K562 (cell line): ENCODE measurements around the gene CATSPER1. TPM values are rescaled to one million over a fixed set of nuclear protein-coding genes. Genes with fewer than 3 reads are reported as not detected.

Source experiments
- BRCA1 ChIP-seq, 2 experiments: fragments of 450-650 bp in 1 of 2; sonication (generic) in 1 of 2; formaldehyde crosslinking in 1 of 2; IDR thresholded peaks; 2 replicates each; pipeline versions ENCODE4 v1.5.0 to v1.6.1; 2017 to 2020; ENCODE audit warnings: mild to moderate bottlenecking in 1 of 2, missing genetic modification reagents in 1 of 2
- CBFA2T2 ChIP-seq: fragments of 450-650 bp; conservative IDR thresholded peaks from 2 replicates; pipeline ENCODE4 v1.6.1; 2017; ENCODE audit warnings: mild to moderate bottlenecking
- CHD4 ChIP-seq: fragments of 200-600 bp; sonication (generic); IDR thresholded peaks from 3 replicates; pipeline ENCODE4 v1.6.1; 2012; ENCODE audit warnings: low read depth, mild to moderate bottlenecking, mixed read lengths, low read length, inconsistent platforms; ENCODE audit not compliant: insufficient read depth, insufficient replicate concordance, poor library complexity, severe bottlenecking
- FOSL1 ChIP-seq: fragments of 200-800 bp; sonication (Bioruptor generic); conservative IDR thresholded peaks from 2 replicates; pipeline ENCODE4 v1.6.1; 2016; ENCODE audit warnings: missing genetic modification characterization, missing compliant biosample characterization
- FOXK2 ChIP-seq, 2 experiments: fragments of 450-650 bp; IDR thresholded peaks in 1 of 2; conservative IDR thresholded peaks in 1 of 2; 2 replicates each; pipeline ENCODE4 v1.6.1; 2016; ENCODE audit warnings: low read depth in 2 of 2, mild to moderate bottlenecking in 1 of 2
- KLF16 ChIP-seq: IDR thresholded peaks from 2 replicates; pipeline ENCODE4 v1.6.1; 2016; ENCODE audit warnings: antibody characterized with exemption
- MAFK ChIP-seq: IDR thresholded peaks from 2 replicates; pipeline ENCODE4 v1.6.1; 2011; ENCODE audit warnings: low read length, improper control_type of control experiment
- NELFE ChIP-seq: IDR thresholded peaks from 2 replicates; pipeline ENCODE4 v1.6.1; 2011; ENCODE audit warnings: mild to moderate bottlenecking; ENCODE audit not compliant: insufficient read depth, insufficient read length
- NEUROD1 ChIP-seq: fragments of 150-350 bp; IDR thresholded peaks from 2 replicates; pipeline ENCODE4 v1.6.1; 2014; ENCODE audit warnings: borderline replicate concordance, low read length, low read depth; ENCODE audit not compliant: partially characterized antibody
- RCOR1 ChIP-seq, 2 experiments: IDR thresholded peaks; 2 replicates each; pipeline ENCODE4 v1.6.1; 2012; ENCODE audit warnings: low read depth in 2 of 2, low read length in 2 of 2, borderline replicate concordance in 1 of 2, improper control_type of control experiment in 1 of 2
- SNRNP70 ChIP-seq: fragments of 200-400 bp; formaldehyde crosslinking; optimal IDR thresholded peaks from 2 replicates; pipeline ENCODE3; 2017; ENCODE audit warnings: low read depth, low read length
- SREBF2 ChIP-seq: sonication (generic); formaldehyde crosslinking; IDR thresholded peaks from 2 replicates; pipeline ENCODE4 v1.4.0; 2020; ENCODE audit warnings: mild to moderate bottlenecking, missing genetic modification reagents
- SRSF1 ChIP-seq: fragments of 200-400 bp; formaldehyde crosslinking; IDR thresholded peaks from 2 replicates; pipeline ENCODE4 v1.6.1; 2017; ENCODE audit warnings: mild to moderate bottlenecking, low read depth, low read length, moderate library complexity
- SRSF7 ChIP-seq: fragments of 200-400 bp; formaldehyde crosslinking; optimal IDR thresholded peaks from 2 replicates; pipeline ENCODE3; 2017; ENCODE audit warnings: mild to moderate bottlenecking, low read depth, low read length
- ZFP30 ChIP-seq: fragments of 250-450 bp; sonication (Bioruptor Pico); IDR thresholded peaks from 2 replicates; pipeline ENCODE4 v1.8.0; 2022; ENCODE audit warnings: moderate library complexity, mild to moderate bottlenecking, inconsistent platforms, borderline replicate concordance
- polyA plus RNA-seq, 8 experiments: library from polyadenylated mRNA; depleted of rRNA in 4 of 8; stranded (reverse) in 5 of 8; unstranded in 3 of 8; fragments of >200 nt; fragmentation: Nextera tagmentation in 2 of 8; fragmentation: Illumina TruSeq in 1 of 8; extraction: Ambion mirVana in 2 of 8; extraction: Trizol in 1 of 8; gene quantifications; 2 replicates each; pipeline versions ENCODE4 v1.2.1 to v1.2.3, GENCODE V29; 2011 to 2014; ENCODE audit warnings: inconsistent platforms in 1 of 8, missing spikeins in 1 of 8
- total RNA-seq, 7 experiments: library from RNA; depleted of rRNA in 6 of 7; stranded (reverse); fragments of >200 nt in 6 of 7; fragmentation: Illumina TruSeq in 2 of 7; extraction: Trizol in 2 of 7; gene quantifications; 2 replicates each; pipeline versions ENCODE4 v1.2.1 to v1.2.3, GENCODE V29; 2011 to 2021; ENCODE audit warnings: low replicate concordance in 1 of 7
- TF ChIP-seq, protein P1 (sequence below), 2 experiments: fragments of 450-650 bp; formaldehyde crosslinking in 1 of 2; IDR thresholded peaks; 2 replicates each; pipeline versions ENCODE4 v1.4.0 to v1.6.1; 2014 to 2020; ENCODE audit warnings: mild to moderate bottlenecking in 2 of 2, borderline replicate concordance in 1 of 2, low read depth in 1 of 2

Gene CATSPER1
- total and polyA plus RNA-seq, 9 of the 15 experiments (the other 6 are each of a cell fraction or from before 2014, with no cell fraction given) = 0.21 to 3.3 (median 0.76) TPM

GRCh38 chr11:66045177-66045639 is 18.9 kb upstream of the CATSPER1 start (continued):
- TF ChIP-seq, protein P1, sequence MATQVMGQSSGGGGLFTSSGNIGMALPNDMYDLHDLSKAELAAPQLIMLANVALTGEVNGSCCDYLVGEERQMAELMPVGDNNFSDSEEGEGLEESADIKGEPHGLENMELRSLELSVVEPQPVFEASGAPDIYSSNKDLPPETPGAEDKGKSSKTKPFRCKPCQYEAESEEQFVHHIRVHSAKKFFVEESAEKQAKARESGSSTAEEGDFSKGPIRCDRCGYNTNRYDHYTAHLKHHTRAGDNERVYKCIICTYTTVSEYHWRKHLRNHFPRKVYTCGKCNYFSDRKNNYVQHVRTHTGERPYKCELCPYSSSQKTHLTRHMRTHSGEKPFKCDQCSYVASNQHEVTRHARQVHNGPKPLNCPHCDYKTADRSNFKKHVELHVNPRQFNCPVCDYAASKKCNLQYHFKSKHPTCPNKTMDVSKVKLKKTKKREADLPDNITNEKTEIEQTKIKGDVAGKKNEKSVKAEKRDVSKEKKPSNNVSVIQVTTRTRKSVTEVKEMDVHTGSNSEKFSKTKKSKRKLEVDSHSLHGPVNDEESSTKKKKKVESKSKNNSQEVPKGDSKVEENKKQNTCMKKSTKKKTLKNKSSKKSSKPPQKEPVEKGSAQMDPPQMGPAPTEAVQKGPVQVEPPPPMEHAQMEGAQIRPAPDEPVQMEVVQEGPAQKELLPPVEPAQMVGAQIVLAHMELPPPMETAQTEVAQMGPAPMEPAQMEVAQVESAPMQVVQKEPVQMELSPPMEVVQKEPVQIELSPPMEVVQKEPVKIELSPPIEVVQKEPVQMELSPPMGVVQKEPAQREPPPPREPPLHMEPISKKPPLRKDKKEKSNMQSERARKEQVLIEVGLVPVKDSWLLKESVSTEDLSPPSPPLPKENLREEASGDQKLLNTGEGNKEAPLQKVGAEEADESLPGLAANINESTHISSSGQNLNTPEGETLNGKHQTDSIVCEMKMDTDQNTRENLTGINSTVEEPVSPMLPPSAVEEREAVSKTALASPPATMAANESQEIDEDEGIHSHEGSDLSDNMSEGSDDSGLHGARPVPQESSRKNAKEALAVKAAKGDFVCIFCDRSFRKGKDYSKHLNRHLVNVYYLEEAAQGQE (IDR thresholded peaks at IDR 0.05; ENCODE audit: borderline replicate concordance) = peak; percentile 59; the same call in 1 of the 2 replicates
- TF ChIP-seq, protein P1 (CRISPR knock-in tag; IDR thresholded peaks at IDR 0.05; ENCODE audit: low read depth) = no peak
- no peak for TF ChIP-seq ZFP30
- no peak for TF ChIP-seq SRSF7
- TF ChIP-seq CBFA2T2 = no peak
- TF ChIP-seq NELFE = no peak
- no peak for TF ChIP-seq SRSF1
- no peak for TF ChIP-seq MAFK
- no peak for TF ChIP-seq FOSL1
- TF ChIP-seq NEUROD1 = peak; percentile 21
- TF ChIP-seq KLF16 = 0 out of 2 replicates have a peak, but pooled peaks have one; percentile 24
- TF ChIP-seq BRCA1 (IDR thresholded peaks at IDR 0.05) = no peak
- no peak for TF ChIP-seq BRCA1 (CRISPR knock-in tag; IDR thresholded peaks at IDR 0.05)
- peak in 1 of 2 experiments; percentile 64; a peak in 2 of 4 replicates for TF ChIP-seq RCOR1 (IDR thresholded peaks at IDR 0.05; ENCODE audit: borderline replicate concordance in 1 of 2, low read depth in 2 of 2, low read length in 2 of 2)
- TF ChIP-seq SREBF2 (CRISPR knock-in tag) = no peak
- no peak for TF ChIP-seq FOXK2 (conservative IDR thresholded peaks at IDR 0.05 in 1 of 2, IDR thresholded peaks at IDR 0.05 in 1 of 2; ENCODE audit: low read depth in 2 of 2)
- TF ChIP-seq SNRNP70 = no peak
- no peak for TF ChIP-seq CHD4
